Hepatocyte (in vitro differentiated cells): ENCODE measurements around the gene CEP76. TPM values are rescaled to one million over a fixed set of nuclear protein-coding genes. Genes with fewer than 3 reads are reported as not detected.
A peak's percentile ranks its signal among the peaks of the same experiment; 100 is the strongest.

Experiments
- DNase-seq: peaks from one replicate; pipeline ENCODE4 v3.0.0-alpha.2; 2016; ENCODE audit warnings: low spot score
- H2AFZ ChIP-seq: fragments of 200-600 bp; sonication (generic); 2 replicates; pipeline ENCODE4 v1.6.0; 2016; ENCODE audit warnings: antibody characterized with exemption, mild to moderate bottlenecking
- H3K27ac ChIP-seq: fragments of 200-600 bp; sonication (generic); 2 replicates; pipeline ENCODE4 v1.5.1; 2016; ENCODE audit warnings: mild to moderate bottlenecking
- H3K27me3 ChIP-seq: fragments of 200-600 bp; sonication (generic); 2 replicates; pipeline ENCODE4 v1.6.1; 2016
- H3K36me3 ChIP-seq: fragments of 200-600 bp; sonication (generic); replicated peaks from 2 replicates; pipeline ENCODE4 v1.5.1; 2016; ENCODE audit warnings: low read depth; ENCODE audit not compliant: insufficient read depth
- H3K4me1 ChIP-seq: fragments of 200-600 bp; sonication (generic); 2 replicates; pipeline ENCODE4 v1.5.1; 2016; ENCODE audit warnings: mild to moderate bottlenecking, moderate library complexity; ENCODE audit not compliant: insufficient read depth
- H3K4me2 ChIP-seq: fragments of 200-600 bp; sonication (generic); 2 replicates; pipeline ENCODE4 v1.6.0; 2016
- H3K4me3 ChIP-seq: fragments of 200-600 bp; sonication (generic); 2 replicates; pipeline ENCODE4 v1.5.1; 2016; ENCODE audit warnings: mild to moderate bottlenecking
- H3K79me2 ChIP-seq: fragments of 200-600 bp; sonication (generic); 2 replicates; pipeline ENCODE4 v1.6.0; 2017; ENCODE audit warnings: mild to moderate bottlenecking
- H3K9me2 ChIP-seq: fragments of 200-600 bp; sonication (generic); replicated peaks from 2 replicates; pipeline ENCODE4 v1.6.0; 2017; ENCODE audit warnings: mild to moderate bottlenecking; ENCODE audit not compliant: insufficient read depth
- H3K9me3 ChIP-seq: fragments of 200-600 bp; sonication (generic); 2 replicates; pipeline ENCODE4 v1.5.1; 2016; ENCODE audit warnings: low read depth, mild to moderate bottlenecking
- H4K20me1 ChIP-seq: fragments of 200-600 bp; sonication (generic); 2 replicates; pipeline ENCODE4 v1.6.0; 2016; ENCODE audit warnings: mild to moderate bottlenecking; ENCODE audit not compliant: insufficient read depth, poor library complexity, severe bottlenecking
- CTCF ChIP-seq: fragments of 200-600 bp; sonication (generic); IDR thresholded peaks from 2 replicates; pipeline ENCODE4 v1.5.1; 2016; ENCODE audit warnings: antibody characterized with exemption, mild to moderate bottlenecking; ENCODE audit not compliant: poor library complexity
- EZH2 ChIP-seq: fragments of 200-600 bp; sonication (generic); IDR thresholded peaks from 2 replicates; pipeline ENCODE4 v1.6.1; 2016; ENCODE audit warnings: antibody characterized with exemption, mild to moderate bottlenecking, borderline replicate concordance
- EZH2phosphoT487 ChIP-seq: fragments of 200-600 bp; sonication (generic); IDR thresholded peaks from one replicate; pipeline ENCODE4 v1.6.1; 2018; ENCODE audit warnings: antibody characterized with exemption, mild to moderate bottlenecking, low read depth, moderate library complexity; ENCODE audit not compliant: unreplicated experiment, severe bottlenecking
- WGBS: methylation state at CpG from one replicate; pipeline ENCODE4 v1.1.6; 2016; ENCODE audit warnings: low lambda C conversion rate; ENCODE audit errors: missing lambda C conversion rate; 5-methylcytosine and 5-hydroxymethylcytosine counted together
- polyA plus RNA-seq: library from polyadenylated mRNA; unstranded; fragments of >200 nt; fragmentation: Nextera tagmentation; extraction: Ambion mirVana; gene quantifications from 2 replicates; pipeline ENCODE4 v1.2.1, GENCODE V29; 2016
- total RNA-seq: library from RNA; depleted of rRNA; stranded (reverse); fragments of >200 nt; gene quantifications from 2 replicates; pipeline ENCODE4 v1.2.3, GENCODE V29; 2014

CEP76 gene
- total and polyA plus RNA-seq, 2 experiments from 2014 or later = 4.7 to 11.9 TPM

DNA sequence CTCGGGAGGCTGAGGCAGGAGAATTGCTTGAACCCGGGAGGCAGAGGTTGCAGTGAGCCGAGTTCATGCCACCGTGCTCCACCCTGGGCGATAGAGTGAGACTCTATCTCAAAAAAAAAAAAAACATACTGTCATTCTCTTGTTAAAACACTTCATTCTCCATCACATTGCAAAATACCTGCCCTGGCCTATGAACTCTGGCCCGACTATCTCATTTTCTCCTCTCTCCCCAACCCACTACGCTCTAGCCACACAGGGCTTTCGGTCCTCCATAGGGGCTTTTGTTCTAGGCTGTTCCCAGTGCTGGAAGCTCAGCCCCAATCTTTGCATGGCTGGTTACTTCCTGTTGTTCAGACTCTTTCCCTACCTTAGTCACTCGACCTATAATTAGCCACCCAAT lies 10.3 kb downstream of the CEP76 start:
- Histone ChIP-seq H3K4me1 (no peaks in the 10 kb centered on the region), H3K27me3 (no peaks in the 10 kb centered on the region), H3K9me3 (no peaks in the 10 kb centered on the region), H4K20me1 (no peaks in the 10 kb centered on the region), H3K79me2 (no peaks in the 10 kb centered on the region), H3K4me2 (no peak overlapping the region), H3K36me3 (peaks cover 3% of the 10 kb centered on the region), H3K27ac (no peak overlapping the region), H3K9me2 (no peaks in the 10 kb centered on the region), H3K4me3 (no peak overlapping the region), H2AFZ (no peak overlapping the region)
- TF ChIP-seq CTCF (no peak), EZH2phosphoT487 (no peak), EZH2 (no peak)
- WGBS = 88% methylated on average over 8 of the region's 9 CpGs
- DNase-seq = no peak

DNA sequence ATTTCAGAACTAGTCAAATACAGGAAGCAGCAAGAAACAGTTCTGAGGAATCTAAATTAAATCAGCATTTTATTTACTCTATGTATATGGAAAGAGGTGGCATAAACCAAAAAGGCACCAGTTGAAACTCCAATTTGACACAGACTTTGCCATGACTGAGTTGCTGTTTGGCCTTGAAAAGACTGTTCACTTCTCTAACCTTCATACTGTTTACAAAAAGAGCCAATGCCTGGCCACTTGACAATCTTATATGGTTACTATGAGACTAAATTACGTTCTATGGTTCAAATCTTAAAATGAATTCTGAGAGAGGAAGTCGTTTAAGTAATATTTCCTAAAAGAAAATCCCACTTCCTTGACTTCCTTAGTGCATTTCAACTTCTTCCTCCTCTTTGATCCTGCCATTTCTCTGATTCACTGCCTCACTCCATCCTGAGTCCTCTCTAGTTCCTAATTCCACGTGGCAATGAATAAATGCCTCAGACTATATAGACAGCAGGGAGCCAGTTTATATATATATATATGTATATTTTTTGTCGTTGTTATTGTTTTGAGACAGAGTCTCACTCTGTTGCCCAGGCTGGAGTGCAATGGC lies 13.2 kb downstream of the CEP76 start:
- DNase-seq = no peak
- no peak overlapping the region for H3K4me2 ChIP-seq
- no peaks in the 10 kb centered on the region for H3K9me3 ChIP-seq
- TF ChIP-seq CTCF (no peak), EZH2phosphoT487 (no peak), EZH2 (no peak)
- H4K20me1 ChIP-seq = no peaks in the 10 kb centered on the region
- H3K27me3 ChIP-seq = no peaks in the 10 kb centered on the region
- H3K4me3 ChIP-seq = no peak overlapping the region
- H3K9me2 ChIP-seq = no peaks in the 10 kb centered on the region
- no peak overlapping the region for H2AFZ ChIP-seq
- H3K79me2 ChIP-seq = no peaks in the 10 kb centered on the region
- H3K27ac ChIP-seq = no peak overlapping the region
- H3K36me3 ChIP-seq = peaks cover 3% of the 10 kb centered on the region
- 98% methylated on average over 4 of the region's 4 CpGs for WGBS
- no peaks in the 10 kb centered on the region for H3K4me1 ChIP-seq

GRCh38 chr18:12686100-12686499 lies 16.4 kb downstream of the CEP76 start:
- Histone ChIP-seq H3K36me3 (no peaks in the 10 kb centered on the region), H3K9me3 (no peaks in the 10 kb centered on the region), H2AFZ (no peak overlapping the region), H3K27me3 (no peaks in the 10 kb centered on the region), H3K4me1 (no peaks in the 10 kb centered on the region), H3K4me3 (no peak overlapping the region), H3K27ac (no peak overlapping the region), H3K4me2 (no peak overlapping the region), H3K79me2 (no peaks in the 10 kb centered on the region), H3K9me2 (no peaks in the 10 kb centered on the region), H4K20me1 (no peaks in the 10 kb centered on the region)
- no peak for DNase-seq
- 83% methylated on average over 3 of the region's 3 CpGs for WGBS
- TF ChIP-seq CTCF = peak; percentile 15
- no peak for TF ChIP-seq EZH2
